ENCODE results near the gene EFCAB13. TPM values are rescaled to one million over a fixed set of nuclear protein-coding genes. Genes with fewer than 3 reads are reported as not detected.
"Not testable (repeated sequence)": the region's sequence is repeated elsewhere in the genome, so short reads cannot be mapped to it uniquely, and the experiment has no call there.

EFCAB13 gene
- total RNA-seq, 1 donor from 2014 or later: 6.7 TPM

GRCh38 chr17:47338026-47338425, 14.3 kb downstream of the EFCAB13 start:
- no peak for DNase-seq (ENCODE audit: low read depth)
- no peak overlapping the region for H3K4me3 ChIP-seq (ENCODE audit: low read depth, low read length)
- no peaks in the 10 kb centered on the region for H3K27me3 ChIP-seq (ENCODE audit: control insufficient read depth, insufficient read depth, low read length)
- TF ChIP-seq CTCF (IDR thresholded peaks at IDR 0.05; ENCODE audit: insufficient read depth, low read length, poor library complexity, severe bottlenecking): no peak
- H3K36me3 ChIP-seq (ENCODE audit: control insufficient read depth, insufficient read depth, low read length): no peaks in the 10 kb centered on the region

- no peaks in the 10 kb centered on the region for H3K36me3 ChIP-seq (ENCODE audit: control insufficient read depth, insufficient read depth, low read length)
- no peak for TF ChIP-seq CTCF (IDR thresholded peaks at IDR 0.05; ENCODE audit: insufficient read depth, low read length, poor library complexity, severe bottlenecking)
- no peaks in the 10 kb centered on the region for H3K27me3 ChIP-seq (ENCODE audit: control insufficient read depth, insufficient read depth, low read length)
- DNase-seq (ENCODE audit: low read depth): no peak
- H3K4me3 ChIP-seq (ENCODE audit: low read depth, low read length): no peak overlapping the region
Observed at GRCh38 chr17:47352848-47353247, 29.1 kb downstream of the EFCAB13 start.

GRCh38 chr17:47358652-47359051, 34.9 kb downstream of the EFCAB13 start:
- H3K4me3 ChIP-seq (ENCODE audit: low read depth, low read length): no peak overlapping the region
- DNase-seq (ENCODE audit: low read depth): no peak
- no peaks in the 10 kb centered on the region for H3K27me3 ChIP-seq (ENCODE audit: control insufficient read depth, insufficient read depth, low read length)
- H3K36me3 ChIP-seq (ENCODE audit: control insufficient read depth, insufficient read depth, low read length): no peaks in the 10 kb centered on the region
- TF ChIP-seq CTCF (IDR thresholded peaks at IDR 0.05; ENCODE audit: insufficient read depth, low read length, poor library complexity, severe bottlenecking): no peak

- TF ChIP-seq CTCF (IDR thresholded peaks at IDR 0.05; ENCODE audit: insufficient read depth, low read length, poor library complexity, severe bottlenecking): no peak
- Histone ChIP-seq H3K36me3 (ENCODE audit: control insufficient read depth, insufficient read depth, low read length) (no peaks in the 10 kb centered on the region), H3K27me3 (ENCODE audit: control insufficient read depth, insufficient read depth, low read length) (no peaks in the 10 kb centered on the region), H3K4me3 (ENCODE audit: low read depth, low read length) (no peak overlapping the region)
- no peak for DNase-seq (ENCODE audit: low read depth)
Observed at GRCh38 chr17:47363171-47363570, 39.4 kb downstream of the EFCAB13 start.

GRCh38 chr17:47367257-47367656, 43.5 kb downstream of the EFCAB13 start:
- H3K27me3 ChIP-seq (ENCODE audit: control insufficient read depth, insufficient read depth, low read length): no peaks in the 10 kb centered on the region
- H3K4me3 ChIP-seq (ENCODE audit: low read depth, low read length): no peak overlapping the region
- no peaks in the 10 kb centered on the region for H3K36me3 ChIP-seq (ENCODE audit: control insufficient read depth, insufficient read depth, low read length)
- TF ChIP-seq CTCF (IDR thresholded peaks at IDR 0.05; ENCODE audit: insufficient read depth, low read length, poor library complexity, severe bottlenecking): no peak
- DNase-seq (ENCODE audit: low read depth): no peak

GRCh38 chr17:47368262-47368661, 44.5 kb downstream of the EFCAB13 start:
- no peak overlapping the region for H3K4me3 ChIP-seq (ENCODE audit: low read depth, low read length)
- TF ChIP-seq CTCF (IDR thresholded peaks at IDR 0.05; ENCODE audit: insufficient read depth, low read length, poor library complexity, severe bottlenecking): no peak
- DNase-seq (ENCODE audit: low read depth): no peak
- H3K27me3 ChIP-seq (ENCODE audit: control insufficient read depth, insufficient read depth, low read length): no peaks in the 10 kb centered on the region
- no peaks in the 10 kb centered on the region for H3K36me3 ChIP-seq (ENCODE audit: control insufficient read depth, insufficient read depth, low read length)

- H3K27me3 ChIP-seq (ENCODE audit: control insufficient read depth, insufficient read depth, low read length); DNase-seq (ENCODE audit: low read depth); H3K4me3 ChIP-seq (ENCODE audit: low read depth, low read length): not testable (repeated sequence)
Observed at GRCh38 chr17:47370899-47371298, 47.1 kb downstream of the EFCAB13 start.

More at GRCh38 chr17:47370899-47371298, 47.1 kb downstream of the EFCAB13 start:
- H3K36me3 ChIP-seq (ENCODE audit: control insufficient read depth, insufficient read depth, low read length): not testable (repeated sequence)
